ENCODE results near the gene SLC47A2. TPM values are rescaled to one million over a fixed set of nuclear protein-coding genes. Genes with fewer than 3 reads are reported as not detected.
"Not testable (repeated sequence)": the region's sequence is repeated elsewhere in the genome, so short reads cannot be mapped to it uniquely, and the experiment has no call there.

SLC47A2 gene
- total and polyA plus RNA-seq, 2 donors from 2014 or later: 46.3 to 61.5 TPM

- Histone ChIP-seq H3K9me3 (ENCODE audit: control insufficient read depth in 2 of 3, insufficient read depth in 1 of 3, low read length in 3 of 3) (no peaks in the 10 kb centered on the region), H3K4me1 (ENCODE audit: control insufficient read depth in 2 of 3, insufficient read depth in 2 of 3, low read depth in 1 of 3, low read length in 3 of 3) (peaks cover 10 to 14% (median 11%) of the 10 kb centered on the region in 3 donors), H3K9ac (ENCODE audit: low read length in 3 of 3) (peak overlapping the region in 1 of 3 donors; percentile 36), H3K27ac (ENCODE audit: low read depth in 2 of 2, low read length in 2 of 2) (no peak overlapping the region), H3K27me3 (ENCODE audit: control insufficient read depth, insufficient read depth, low read length) (no peaks in the 10 kb centered on the region), H3K4me3 (ENCODE audit: low read length in 3 of 3) (no peak overlapping the region), H3K36me3 (ENCODE audit: control insufficient read depth in 2 of 3, insufficient read depth in 3 of 3, low read length in 3 of 3) (no peaks in the 10 kb centered on the region)
- no peak for TF ChIP-seq CTCF (IDR thresholded peaks at IDR 0.05; ENCODE audit: borderline replicate concordance, extremely low read depth, insufficient read depth)
- intact Hi-C loops (cut with DNase I): no loop called here
- DNase-seq: peak in 4 of 5 donors; percentile 87 to 91 (median 90)
- no peak for FAIRE-seq
Observed at GRCh38 chr17:19703106-19703827, 13.1 kb downstream of the SLC47A2 start.

GRCh38 chr17:19702217-19702641 lies 14.2 kb downstream of the SLC47A2 start:
- TF ChIP-seq CTCF (IDR thresholded peaks at IDR 0.05; ENCODE audit: borderline replicate concordance, extremely low read depth, insufficient read depth): no peak
- Histone ChIP-seq H3K4me1 (ENCODE audit: control insufficient read depth in 2 of 3, insufficient read depth in 2 of 3, low read depth in 1 of 3, low read length in 3 of 3) (peaks cover 10 to 14% (median 11%) of the 10 kb centered on the region in 3 donors), H3K27me3 (ENCODE audit: control insufficient read depth, insufficient read depth, low read length) (no peaks in the 10 kb centered on the region), H3K9ac (ENCODE audit: low read length in 3 of 3) (no peak overlapping the region), H3K36me3 (ENCODE audit: control insufficient read depth in 2 of 3, insufficient read depth in 3 of 3, low read length in 3 of 3) (no peaks in the 10 kb centered on the region), H3K9me3 (ENCODE audit: control insufficient read depth in 2 of 3, insufficient read depth in 1 of 3, low read length in 3 of 3) (no peaks in the 10 kb centered on the region), H3K27ac (ENCODE audit: low read depth in 2 of 2, low read length in 2 of 2) (no peak overlapping the region), H3K4me3 (ENCODE audit: low read length in 3 of 3) (no peak overlapping the region)
- FAIRE-seq (no peak), DNase-seq (peak; percentile 52 to 85 (median 72))
- intact Hi-C loops (cut with DNase I): no loop called here

GRCh38 chr17:19686400-19687090 lies 29.8 kb downstream of the SLC47A2 start:
- TF ChIP-seq CTCF (IDR thresholded peaks at IDR 0.05; ENCODE audit: borderline replicate concordance, extremely low read depth, insufficient read depth): no peak
- no peak overlapping the region for H3K9ac ChIP-seq (ENCODE audit: low read length in 3 of 3)
- FAIRE-seq (no peak), DNase-seq (no peak)
- H3K9me3 ChIP-seq (ENCODE audit: control insufficient read depth in 2 of 3, insufficient read depth in 1 of 3, low read length in 3 of 3): no peaks in the 10 kb centered on the region
- no peaks in the 10 kb centered on the region for H3K27me3 ChIP-seq (ENCODE audit: control insufficient read depth, insufficient read depth, low read length)
- no peak overlapping the region for H3K27ac ChIP-seq (ENCODE audit: low read depth in 2 of 2, low read length in 2 of 2)
- intact Hi-C loops (cut with DNase I): no loop called here
- H3K4me3 ChIP-seq (ENCODE audit: low read length in 3 of 3): no peak overlapping the region
- H3K36me3 ChIP-seq (ENCODE audit: control insufficient read depth in 2 of 3, insufficient read depth in 3 of 3, low read length in 3 of 3): peaks cover 0 to 1% (median 0%) of the 10 kb centered on the region in 3 donors
- H3K4me1 ChIP-seq (ENCODE audit: control insufficient read depth in 2 of 3, insufficient read depth in 2 of 3, low read depth in 1 of 3, low read length in 3 of 3): no peaks in the 10 kb centered on the region

GRCh38 chr17:19684909-19685580 lies 31.3 kb downstream of the SLC47A2 start:
- DNase-seq; H3K27ac ChIP-seq (ENCODE audit: low read depth in 2 of 2, low read length in 2 of 2); H3K4me1 ChIP-seq (ENCODE audit: control insufficient read depth in 2 of 3, insufficient read depth in 2 of 3, low read depth in 1 of 3, low read length in 3 of 3); H3K4me3 ChIP-seq (ENCODE audit: low read length in 3 of 3); H3K9me3 ChIP-seq (ENCODE audit: control insufficient read depth in 2 of 3, insufficient read depth in 1 of 3, low read length in 3 of 3); intact Hi-C loops (cut with DNase I); H3K27me3 ChIP-seq (ENCODE audit: control insufficient read depth, insufficient read depth, low read length); H3K9ac ChIP-seq (ENCODE audit: low read length in 3 of 3); H3K36me3 ChIP-seq (ENCODE audit: control insufficient read depth in 2 of 3, insufficient read depth in 3 of 3, low read length in 3 of 3); FAIRE-seq: not testable (repeated sequence)
